IMR-90 (cell line): ENCODE data around the gene CHMP4A. TPM values are rescaled to one million over a fixed set of nuclear protein-coding genes. Genes with fewer than 3 reads are reported as not detected.

Experiments
- ATAC-seq: fragments of 200-7000 bp; cut with Tn5 transposase; 2 replicates; pipeline ENCODE4 v1.9.1; 2020; ENCODE audit warnings: low read depth, mild to moderate bottlenecking, moderate library complexity
- BruUV-seq: library from RNA; stranded (reverse); fragments of 400-500 nt; replicated peaks from 2 replicates; lab custom pipeline; 2021; lab: Mats Ljungman, UMichigan
- CTCF ChIA-PET: fragments of 300-600 bp; formaldehyde crosslinking; extraction: SDS; loops from one replicate; lab custom pipeline; 2021; ENCODE audit warnings: antibody characterized with exemption; lab: Yijun Ruan, JAX
- POLR2A ChIA-PET: fragments of 300-600 bp; sonication (Branson Sonifier 250); formaldehyde crosslinking; loops from one replicate; lab custom pipeline; 2022; ENCODE audit warnings: antibody characterized with exemption; ENCODE audit not compliant: unreplicated experiment; lab: Charles Lee
- DNase-seq: peaks from one replicate; pipeline ENCODE4 v3.0.0; 2013
- H2AFZ ChIP-seq: replicated peaks from 2 replicates; pipeline ENCODE3; 2013; ENCODE audit warnings: low read length, mild to moderate bottlenecking; ENCODE audit not compliant: poor library complexity
- H2AK5ac ChIP-seq: 2 replicates; pipeline ENCODE4 v1.6.1; 2013; ENCODE audit warnings: low read depth, low read length, inconsistent platforms
- H2AK9ac ChIP-seq: replicated peaks from 2 replicates; pipeline ENCODE3; 2013; ENCODE audit warnings: mild to moderate bottlenecking, low read depth, low read length, moderate library complexity; ENCODE audit not compliant: poor library complexity
- H2BK120ac ChIP-seq: 2 replicates; pipeline ENCODE4 v1.6.1; 2013; ENCODE audit warnings: low read depth, low read length, inconsistent platforms
- H2BK15ac ChIP-seq: 3 replicates; pipeline ENCODE4 v1.6.1; 2013; ENCODE audit warnings: low read depth, low read length, inconsistent platforms
- H2BK20ac ChIP-seq: 2 replicates; pipeline ENCODE4 v1.6.1; 2013; ENCODE audit warnings: low read depth, mild to moderate bottlenecking, inconsistent platforms, low read length, moderate library complexity
- H2BK5ac ChIP-seq: 2 replicates; pipeline ENCODE4 v1.6.1; 2013; ENCODE audit warnings: mild to moderate bottlenecking, low read depth, low read length, inconsistent platforms; ENCODE audit not compliant: poor library complexity, severe bottlenecking
- H3K14ac ChIP-seq: replicated peaks from 2 replicates; pipeline ENCODE4 v1.6.1; 2013; ENCODE audit warnings: low read depth, low read length, inconsistent platforms
- H3K18ac ChIP-seq: 2 replicates; pipeline ENCODE4 v1.6.1; 2013; ENCODE audit warnings: low read depth, low read length, control low read depth
- H3K23ac ChIP-seq: 2 replicates; pipeline ENCODE4 v1.6.1; 2013; ENCODE audit warnings: low read depth, low read length, inconsistent platforms
- H3K27ac ChIP-seq: 2 replicates; pipeline ENCODE4 v1.5.1; 2013; ENCODE audit warnings: mild to moderate bottlenecking, control low read depth, low read length; ENCODE audit not compliant: insufficient read depth
- H3K27me3 ChIP-seq: 2 replicates; pipeline ENCODE4 v1.6.1; 2013; ENCODE audit warnings: low read length; ENCODE audit not compliant: control insufficient read depth, insufficient read depth
- H3K36me3 ChIP-seq: 2 replicates; pipeline ENCODE4 v1.6.1; 2013; ENCODE audit warnings: low read length, mixed read lengths; ENCODE audit not compliant: control insufficient read depth, insufficient read depth
- H3K4ac ChIP-seq: 2 replicates; pipeline ENCODE4 v1.6.1; 2013; ENCODE audit warnings: low read depth, low read length, inconsistent platforms
- H3K4me1 ChIP-seq: 2 replicates; pipeline ENCODE4 v1.6.1; 2013; ENCODE audit warnings: low read length, mixed read lengths; ENCODE audit not compliant: control insufficient read depth, insufficient read depth
- H3K4me2 ChIP-seq: 2 replicates; pipeline ENCODE4 v1.6.1; 2013; ENCODE audit warnings: low read depth, mild to moderate bottlenecking, control low read depth, low read length, moderate library complexity
- H3K4me3 ChIP-seq: 2 replicates; pipeline ENCODE4 v1.5.1; 2013; ENCODE audit warnings: low read depth, mild to moderate bottlenecking, control low read depth, low read length, moderate library complexity; ENCODE audit not compliant: insufficient read depth
- H3K56ac ChIP-seq: 2 replicates; pipeline ENCODE4 v1.6.1; 2013; ENCODE audit warnings: low read length, inconsistent platforms; ENCODE audit not compliant: insufficient read depth; ENCODE audit errors: extremely low read depth
- H3K79me1 ChIP-seq, 2 experiments: 2 replicates each; pipeline ENCODE4 v1.6.1; 2013; ENCODE audit warnings: low read length in 2 of 2, inconsistent platforms in 1 of 2, low read depth in 1 of 2
- H3K9ac ChIP-seq: 2 replicates; pipeline ENCODE4 v1.6.1; 2013; ENCODE audit warnings: low read depth, low read length, control low read depth
- H3K9me1 ChIP-seq: 2 replicates; pipeline ENCODE4 v1.6.1; 2013; ENCODE audit warnings: low read length, inconsistent platforms; ENCODE audit not compliant: insufficient read depth
- H3K9me3 ChIP-seq: 2 replicates; pipeline ENCODE4 v1.6.1; 2013; ENCODE audit warnings: low read length; ENCODE audit not compliant: control insufficient read depth, insufficient read depth
- H4K20me1 ChIP-seq: 2 replicates; pipeline ENCODE4 v1.6.1; 2013; ENCODE audit warnings: low read length, inconsistent platforms; ENCODE audit not compliant: insufficient read depth
- H4K5ac ChIP-seq: 2 replicates; pipeline ENCODE4 v1.6.1; 2013; ENCODE audit warnings: mild to moderate bottlenecking, low read depth, low read length, control low read depth
- H4K8ac ChIP-seq, 2 experiments: 2 replicates each; pipeline ENCODE4 v1.6.1; 2013; ENCODE audit warnings: low read depth in 2 of 2, low read length in 2 of 2, control low read depth in 1 of 2, inconsistent platforms in 1 of 2
- H4K91ac ChIP-seq: 2 replicates; pipeline ENCODE4 v1.6.1; 2013; ENCODE audit warnings: low read depth, low read length, inconsistent platforms; ENCODE audit not compliant: insufficient read depth
- MAFK ChIP-seq: IDR thresholded peaks from 2 replicates; pipeline ENCODE4 v1.6.1; 2012; ENCODE audit warnings: low read depth, low read length, improper control_type of control experiment
- RFX5 ChIP-seq: IDR thresholded peaks from 2 replicates; pipeline ENCODE4 v1.8.0; 2012; ENCODE audit warnings: low read depth, mild to moderate bottlenecking, low read length, moderate library complexity
- WGBS, 2 experiments: methylation state at CpG; one replicate each; pipeline versions ENCODE4 v1.1.5 to v1.1.7; 2013; ENCODE audit warnings: missing lambda C conversion rate in 2 of 2; ENCODE audit not compliant: insufficient read length in 1 of 2; ENCODE audit errors: extremely low coverage in 2 of 2; 5-methylcytosine and 5-hydroxymethylcytosine counted together
- dilution Hi-C: fragments of 300-500 bp; cut with HindIII; formaldehyde crosslinking; loops from one replicate; pipeline ENCODE4 v1.14.3; 2018; ENCODE audit warnings: low sequenced_read_pairs; ENCODE audit not compliant: unreplicated experiment
- in situ Hi-C: fragments of 300-500 bp; cut with MboI; formaldehyde crosslinking; loops from 3 replicates; pipeline ENCODE4 v1.14.3; 2019; ENCODE audit warnings: low sequenced_read_pairs, inconsistent platforms, mixed read lengths
- intact Hi-C: fragments of 100-400 bp; cut with micrococcal nuclease; formaldehyde crosslinking; loops from 2 replicates; pipeline ENCODE4 v1.10.0; 2022
- polyA plus RNA-seq, 3 experiments: library from polyadenylated mRNA; depleted of rRNA; stranded (reverse); fragments of >200 nt; gene quantifications; 2 replicates each; pipeline ENCODE4 v1.2.3, GENCODE V29; 2012; ENCODE audit warnings: low replicate concordance in 1 of 3
- total RNA-seq: library from RNA; depleted of rRNA; stranded (reverse); fragments of >200 nt; gene quantifications from 2 replicates; pipeline ENCODE4 v1.2.3, GENCODE V29; 2012
- TF ChIP-seq, protein P1 (sequence below): conservative IDR thresholded peaks from 2 replicates; pipeline ENCODE4 v1.5.1; 2012; ENCODE audit warnings: mild to moderate bottlenecking, low read depth, low read length, improper control_type of control experiment

The CHMP4A gene
- total and polyA plus RNA-seq, 2 of the 4 experiments (the other 2 are of a cell fraction): 22.0 to 63.8 TPM

DNA sequence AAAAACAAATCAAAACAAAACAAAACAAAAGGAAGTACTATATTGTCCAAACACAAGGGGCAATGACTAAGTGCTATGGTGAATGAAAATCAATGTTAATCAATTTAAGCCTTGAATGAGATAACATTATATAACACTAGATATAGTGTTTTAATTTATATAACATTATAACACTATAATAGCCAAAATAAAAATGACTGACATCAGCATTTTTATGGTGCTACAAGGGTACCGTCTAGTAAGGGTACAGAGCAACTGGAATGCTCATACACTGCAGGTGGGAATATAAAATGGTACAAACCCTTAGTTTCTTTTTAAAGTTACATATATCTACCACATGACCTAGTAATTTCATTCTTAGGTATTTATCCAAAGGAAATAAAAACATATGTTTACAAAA is 13.2 kb upstream of the CHMP4A start:
- no peak overlapping the region for H2BK120ac ChIP-seq
- dilution Hi-C loops: no loop called here
- H4K91ac ChIP-seq: no peak overlapping the region
- BruUV-seq: no TSS peak
- H2BK15ac ChIP-seq: no peak overlapping the region
- H3K27ac ChIP-seq: no peak overlapping the region
- H3K56ac ChIP-seq: no peak overlapping the region
- H4K8ac ChIP-seq: no peak overlapping the region
- peaks cover 4% of the 10 kb centered on the region for H3K4me1 ChIP-seq
- no peak overlapping the region for H2BK5ac ChIP-seq
- peaks cover 3% of the 10 kb centered on the region; the same call in 1 of the 2 replicates for H3K9me1 ChIP-seq
- H3K23ac ChIP-seq: no peak overlapping the region
- H3K4ac ChIP-seq: no peak overlapping the region
- no CpG with 5 or more reads among the region's 1 CpG for WGBS, 2 experiments
- H3K36me3 ChIP-seq: peaks cover 6% of the 10 kb centered on the region; the same call in 1 of the 2 replicates
- in situ Hi-C loops: no loop called here
- H3K9ac ChIP-seq: no peak overlapping the region
- no peaks in the 10 kb centered on the region for H3K9me3 ChIP-seq
- peaks cover 10 to 49% of the 10 kb centered on the region in 2 experiments for H3K79me1 ChIP-seq
- no peak overlapping the region for H3K4me3 ChIP-seq
- intact Hi-C loops: no loop called here
- no peak overlapping the region for H2AK5ac ChIP-seq
- H2BK20ac ChIP-seq: no peak overlapping the region
- DNase-seq (no peak), ATAC-seq (no peak)
- H2AFZ ChIP-seq: no peak overlapping the region
- H4K20me1 ChIP-seq: no peaks in the 10 kb centered on the region; the same call in 1 of the 2 replicates
- no peak overlapping the region for H3K18ac ChIP-seq
- TF ChIP-seq RFX5 (no peak), MAFK (peak; percentile 95)
- TF ChIP-seq, protein P1, sequence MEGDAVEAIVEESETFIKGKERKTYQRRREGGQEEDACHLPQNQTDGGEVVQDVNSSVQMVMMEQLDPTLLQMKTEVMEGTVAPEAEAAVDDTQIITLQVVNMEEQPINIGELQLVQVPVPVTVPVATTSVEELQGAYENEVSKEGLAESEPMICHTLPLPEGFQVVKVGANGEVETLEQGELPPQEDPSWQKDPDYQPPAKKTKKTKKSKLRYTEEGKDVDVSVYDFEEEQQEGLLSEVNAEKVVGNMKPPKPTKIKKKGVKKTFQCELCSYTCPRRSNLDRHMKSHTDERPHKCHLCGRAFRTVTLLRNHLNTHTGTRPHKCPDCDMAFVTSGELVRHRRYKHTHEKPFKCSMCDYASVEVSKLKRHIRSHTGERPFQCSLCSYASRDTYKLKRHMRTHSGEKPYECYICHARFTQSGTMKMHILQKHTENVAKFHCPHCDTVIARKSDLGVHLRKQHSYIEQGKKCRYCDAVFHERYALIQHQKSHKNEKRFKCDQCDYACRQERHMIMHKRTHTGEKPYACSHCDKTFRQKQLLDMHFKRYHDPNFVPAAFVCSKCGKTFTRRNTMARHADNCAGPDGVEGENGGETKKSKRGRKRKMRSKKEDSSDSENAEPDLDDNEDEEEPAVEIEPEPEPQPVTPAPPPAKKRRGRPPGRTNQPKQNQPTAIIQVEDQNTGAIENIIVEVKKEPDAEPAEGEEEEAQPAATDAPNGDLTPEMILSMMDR: no peak
- no peak overlapping the region for H2AK9ac ChIP-seq
- no peaks in the 10 kb centered on the region for H3K27me3 ChIP-seq
- H4K5ac ChIP-seq: no peak overlapping the region
- ChIA-PET CTCF (interaction anchor here (2.5 kb wide), 1 partner anchor 10 kb away, joined by 7 read pairs; the partner anchor contains the start of gene MDP1), POLR2A (no interaction called here)
- H3K4me2 ChIP-seq: no peak overlapping the region
- H3K14ac ChIP-seq: no peak overlapping the region
